ENCODE data around the gene ERC2.

- TF ChIP-seq CTCF (IDR thresholded peaks at IDR 0.05; ENCODE audit: insufficient read depth, low read depth, low read length) (no peak), EZH2 (IDR thresholded peaks at IDR 0.05; ENCODE audit: insufficient read depth, low read length) (no peak)
These were observed 752.2 kb downstream of the ERC2 start for GRCh38 chr3:55716044-55716443.

All from astrocyte (in vitro differentiated cells and primary cell).